ENCODE measurements around the gene IFIH1.

IFIH1 gene

DNA sequence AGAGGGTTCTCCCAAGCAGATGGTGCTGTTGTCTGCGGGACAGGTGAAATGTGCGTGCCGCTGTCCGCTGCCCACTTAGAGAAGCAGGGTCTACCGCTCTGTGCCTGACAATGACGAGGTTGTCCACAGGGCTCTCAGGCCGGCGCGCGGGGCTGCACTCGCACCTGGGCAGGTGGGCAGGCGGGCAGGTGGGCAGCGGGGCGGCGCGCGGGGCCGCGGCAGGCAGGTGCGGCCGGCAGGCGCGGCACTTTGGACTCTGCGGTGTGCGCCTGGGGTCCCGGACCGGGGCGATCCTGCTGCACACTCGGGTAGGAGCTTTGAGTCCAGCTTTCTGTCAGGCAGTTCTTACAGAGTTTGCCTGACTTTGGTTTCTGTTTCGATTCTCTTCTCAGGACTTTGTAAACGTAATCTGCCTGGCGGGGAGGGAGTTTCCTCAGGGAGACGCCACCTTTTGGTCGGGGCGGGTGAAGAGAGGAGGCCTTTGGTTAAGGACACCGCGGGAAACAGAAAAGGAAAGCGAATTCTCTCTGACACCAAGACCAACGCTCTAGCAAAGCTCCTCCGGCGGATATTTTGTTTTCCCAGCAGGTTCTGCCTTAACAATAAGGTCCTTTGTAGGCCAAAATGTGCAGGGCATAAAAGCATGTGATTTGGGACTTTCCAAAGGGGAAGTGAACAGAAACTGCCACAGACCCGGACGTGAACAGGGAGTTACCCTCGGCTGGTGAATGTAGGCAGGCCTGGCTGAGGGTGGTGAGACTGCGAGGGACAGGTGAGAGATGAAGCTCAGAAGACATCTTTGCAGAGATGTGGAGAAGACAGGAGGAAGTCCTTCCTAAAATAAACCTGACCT is at the start of gene IFIH1:
TSS of gene IFIH1 (minus strand) at position 357 of the 853 bp plus-strand sequence. CDS start 377 bp downstream, outside the sequence.
- peak; percentile 82 to 84 for DNase-seq

DNA sequence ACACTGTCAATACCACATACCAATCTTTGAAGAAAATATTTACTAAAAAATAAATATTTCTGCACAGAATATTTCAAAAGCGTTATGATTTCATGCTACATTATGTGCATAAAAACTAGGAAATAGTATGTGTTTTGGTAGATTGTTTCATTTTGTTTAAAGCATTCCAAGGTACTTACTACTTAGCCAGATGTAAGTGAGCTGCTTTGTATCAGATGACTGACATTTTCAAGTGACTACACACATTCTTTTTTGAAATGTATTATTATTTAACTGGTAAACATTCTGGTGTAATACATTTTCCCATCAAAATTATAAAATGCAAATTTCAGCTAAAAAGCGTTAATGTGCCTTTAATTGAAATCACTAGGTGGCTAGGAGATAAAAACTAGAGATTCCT is 46.9 kb upstream of the IFIH1 start:
- DNase-seq: no peak

GRCh38 chr2:162344617-162344950 is 26.1 kb upstream of the IFIH1 start:
- no peak for DNase-seq

DNA sequence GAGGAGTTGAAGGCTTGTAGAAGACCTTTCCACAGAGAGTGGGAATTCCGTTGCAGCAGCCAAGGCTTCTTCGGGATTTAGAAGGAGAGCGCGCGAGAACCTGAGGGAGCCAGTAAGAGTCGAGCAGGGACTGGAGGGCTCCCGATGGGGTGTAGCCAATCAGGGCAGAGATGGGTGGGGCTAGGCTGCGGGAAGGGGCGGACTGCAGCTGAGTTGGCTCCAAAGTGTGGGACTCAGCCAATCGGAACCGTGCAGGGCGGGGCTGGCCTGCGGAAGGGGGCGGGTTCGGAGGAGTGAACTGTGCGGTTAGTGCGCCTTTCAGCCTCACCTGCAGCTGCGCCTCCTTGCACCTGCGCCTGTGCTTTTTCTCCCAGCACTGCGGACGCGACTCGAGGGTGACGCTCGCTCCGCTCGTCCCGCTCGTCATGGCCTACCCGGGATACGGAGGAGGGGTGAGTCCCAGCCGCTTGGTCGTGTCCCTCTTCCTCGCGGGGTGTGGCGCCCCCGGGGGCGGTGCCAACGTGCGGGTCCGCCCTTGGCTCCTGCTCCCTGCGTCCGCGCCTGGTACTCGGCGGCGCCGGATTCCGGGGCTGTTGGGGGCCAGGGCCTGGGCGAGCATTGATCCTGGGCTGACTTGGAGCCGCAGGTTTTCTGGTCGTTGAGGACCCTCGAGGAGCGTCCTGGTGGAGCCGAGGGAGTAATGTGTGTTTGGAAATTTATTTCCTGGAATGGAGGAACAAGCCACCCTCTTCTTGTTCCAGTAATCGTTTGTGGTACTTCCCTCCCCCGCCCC is 25.5 kb upstream of the IFIH1 start, which contains the start of gene GCA:
TSS of gene GCA (plus strand) at position 309 of the 793 bp plus-strand sequence. CDS start at position 426, 117 bp downstream.
- peak; percentile 99 for DNase-seq

GRCh38 chr2:162343492-162343823 is 25.0 kb upstream of the IFIH1 start:
- no peak for DNase-seq

DNA sequence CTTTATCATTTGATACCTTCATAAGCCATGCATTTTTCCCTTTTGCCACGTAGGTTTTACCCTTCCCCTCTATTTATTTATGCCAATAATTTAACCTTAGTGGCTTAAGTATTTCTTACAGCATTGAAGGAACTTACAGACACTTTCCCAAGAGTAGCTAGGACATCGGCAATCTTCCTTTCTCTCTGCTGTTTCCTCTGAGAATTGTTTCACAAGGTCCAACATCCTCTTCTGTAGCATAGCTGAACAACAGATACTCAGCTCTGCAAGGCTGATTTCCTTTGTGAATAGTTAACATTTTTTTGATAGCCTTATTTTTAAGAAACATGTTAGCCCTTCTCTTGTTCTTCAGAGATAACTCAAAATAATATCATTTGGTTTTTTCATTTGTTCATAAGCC is 24.4 kb upstream of the IFIH1 start:
- no peak for DNase-seq

- no peak for DNase-seq
Measured at GRCh38 chr2:162342321-162342720, 23.8 kb upstream of the IFIH1 start.

DNA sequence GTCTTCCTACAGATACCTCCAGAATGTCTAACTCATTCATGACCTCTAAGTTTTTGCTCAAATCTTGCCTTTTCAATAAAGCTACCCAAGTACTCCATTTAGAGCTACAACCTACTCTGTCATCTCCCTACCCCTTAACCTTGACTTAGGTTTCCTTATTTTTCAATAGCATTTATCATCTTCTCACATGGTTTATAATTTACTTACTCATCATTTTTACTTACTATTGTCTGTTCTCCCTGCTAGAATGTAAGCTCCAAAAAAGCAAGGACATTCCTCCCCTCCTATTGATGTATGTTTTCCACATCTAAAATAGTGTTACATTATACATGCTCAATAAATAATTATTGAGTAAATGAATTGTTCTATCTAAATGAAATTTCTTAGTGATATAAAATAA is 22.3 kb upstream of the IFIH1 start:
- no peak for DNase-seq

- DNase-seq: no peak
Measured at GRCh38 chr2:162337868-162338267, 19.4 kb upstream of the IFIH1 start.

DNA sequence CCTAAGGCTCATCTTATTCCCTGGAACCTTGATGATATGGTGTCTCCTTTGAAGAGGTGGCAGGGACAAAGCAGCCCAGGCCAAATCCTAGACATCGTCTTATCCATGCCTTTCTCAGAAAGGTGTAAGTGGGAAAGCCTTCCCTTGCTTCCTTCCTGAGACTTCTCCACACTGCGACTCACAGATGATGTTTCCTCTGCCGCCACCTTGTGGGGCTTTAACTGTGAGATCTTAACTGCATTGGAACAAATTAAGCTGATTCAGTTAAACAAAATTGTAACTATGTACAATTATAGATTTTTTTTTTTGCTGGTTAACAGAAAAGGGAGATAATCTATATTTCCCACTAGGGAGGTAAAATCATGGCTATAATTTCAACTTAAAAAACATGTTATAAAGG is 15.5 kb upstream of the IFIH1 start:
- DNase-seq: peak in 1 of 2 experiments; percentile 25

- no peak for DNase-seq
Measured at GRCh38 chr2:162330881-162331280, 12.4 kb upstream of the IFIH1 start.

- no peak for DNase-seq
Measured at GRCh38 chr2:162328424-162329157, 10.1 kb upstream of the IFIH1 start.

DNA sequence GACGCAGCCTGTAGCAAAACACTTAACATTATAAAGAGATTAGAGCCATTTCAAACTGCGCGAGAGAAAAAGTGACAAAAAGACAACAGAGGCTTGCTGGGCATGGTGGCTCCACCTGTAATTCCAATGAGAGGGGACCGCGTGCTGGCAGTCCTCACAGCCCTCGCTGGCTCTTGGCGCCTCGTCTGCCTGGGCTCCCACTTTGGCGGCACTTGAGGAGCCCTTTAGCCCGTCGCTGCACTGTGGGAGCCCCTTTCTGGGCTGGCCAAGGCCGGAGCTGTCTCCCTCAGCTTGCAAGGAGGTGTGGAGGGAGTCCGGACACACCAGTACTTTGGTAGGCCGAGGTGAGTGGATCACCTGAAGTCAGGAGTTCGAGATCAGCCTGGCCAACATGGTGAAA is 9.3 kb upstream of the IFIH1 start:
- no peak for DNase-seq

DNA sequence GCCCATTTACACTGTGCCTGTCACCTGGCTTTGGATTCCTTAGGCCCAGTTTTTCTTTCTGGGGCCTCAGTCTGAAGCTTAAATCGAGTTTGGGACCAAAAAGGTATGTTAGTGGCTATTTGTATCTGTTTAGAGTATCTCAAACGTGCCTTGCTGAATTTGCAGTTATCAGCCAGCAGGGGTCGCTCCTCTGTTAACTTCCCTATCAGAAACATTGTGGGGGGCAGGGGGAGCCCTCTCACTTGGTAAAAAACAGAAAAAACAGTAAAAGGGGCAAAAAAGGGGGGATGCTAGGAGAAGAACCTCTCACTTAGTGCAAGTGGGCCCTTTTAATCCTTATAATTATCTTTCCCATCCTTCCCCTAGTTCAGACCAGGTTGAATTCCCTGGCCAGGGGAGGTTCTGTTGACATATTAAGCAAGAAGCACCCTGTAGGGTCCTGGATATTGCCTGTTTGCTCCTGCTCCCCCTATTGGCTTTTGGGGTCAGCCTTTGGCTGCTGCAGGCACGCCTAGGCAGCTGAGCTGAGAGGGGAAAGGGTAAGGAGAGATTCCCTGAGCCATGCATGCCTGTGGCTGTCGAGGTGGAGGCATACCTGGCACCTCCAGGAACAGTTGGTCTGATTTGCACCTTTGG is 8.8 kb upstream of the IFIH1 start:
- peak in 1 of 2 experiments; percentile 44 for DNase-seq

GRCh38 chr2:162324953-162325352 is 6.5 kb upstream of the IFIH1 start:
- DNase-seq: no peak

DNA sequence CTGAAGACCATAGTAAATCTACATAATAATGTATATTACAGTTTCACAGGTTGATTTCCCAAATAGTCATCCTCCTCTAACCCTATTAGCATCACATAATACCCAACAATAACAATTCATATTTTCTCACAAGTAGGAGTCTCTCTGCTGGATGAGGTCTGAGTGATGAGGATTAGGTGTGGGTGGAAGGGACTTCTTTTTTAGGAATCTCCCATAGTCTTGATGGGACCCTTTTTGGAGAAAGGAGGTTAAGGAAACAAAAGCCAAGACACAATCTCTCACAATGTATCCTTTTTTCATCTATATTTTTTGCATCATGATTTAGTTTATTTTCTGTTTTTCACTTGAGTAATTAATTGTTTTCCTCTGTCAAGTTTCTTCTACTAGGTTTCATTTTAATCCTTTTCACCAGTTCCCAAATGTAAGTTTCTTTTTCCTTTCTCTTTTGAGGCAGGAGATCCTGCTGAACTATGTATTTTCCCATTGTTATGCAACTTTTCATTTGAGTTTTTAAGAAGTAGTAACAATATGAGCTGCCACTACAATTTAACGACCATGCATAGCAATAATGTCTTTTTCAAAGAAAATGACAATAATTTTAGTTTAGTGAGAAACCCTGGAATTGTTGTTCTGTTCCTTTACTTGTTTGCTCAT is 2.5 kb upstream of the IFIH1 start:
- DNase-seq: no peak

GRCh38 chr2:162317861-162318327 is 590 bp downstream of the IFIH1 start:
- DNase-seq: peak; percentile 63 to 65

GRCh38 chr2:162317058-162317742 is 1.3 kb downstream of the IFIH1 start:
- no peak for DNase-seq

- DNase-seq: no peak
Measured at GRCh38 chr2:162316590-162316989, 1.9 kb downstream of the IFIH1 start.

- DNase-seq: no peak
Measured at GRCh38 chr2:162315938-162316337, 2.5 kb downstream of the IFIH1 start.

GRCh38 chr2:162312853-162313252 is 5.6 kb downstream of the IFIH1 start:
- no peak for DNase-seq

All from activated T-cell treated with anti-CD3 and anti-CD28 coated beads, Interleukin-2, amount 50 U/mL, for 48 hours (primary cell).